Body of pancreas (tissue), 4 donors: ENCODE data around the gene BICD1. TPM values are rescaled to one million over a fixed set of nuclear protein-coding genes. Genes with fewer than 3 reads are reported as not detected.

Source experiments
- ATAC-seq: fragments of 150-250 bp; one replicate; pipeline ENCODE4 v1.9.1; 2016
- DNase-seq, 4 donors: peaks; one replicate each; pipeline ENCODE4 v3.0.0-alpha.2; 2019
- H3K27ac ChIP-seq, 4 donors: fragments of 200-600 bp; sonication (generic); 1 replicate in 3 of 4; 2 replicates in 1 of 4; pipeline versions ENCODE4 v1.5.1 to v1.6.1; 2016 to 2019; ENCODE audit warnings: mild to moderate bottlenecking in 1 of 4, mixed read lengths in 1 of 4, moderate library complexity in 1 of 4
- H3K27me3 ChIP-seq, 2 donors: fragments of 200-600 bp; sonication (generic); one replicate each; pipeline ENCODE4 v1.6.0; 2016; ENCODE audit warnings: mild to moderate bottlenecking in 1 of 2
- H3K36me3 ChIP-seq, 2 donors: fragments of 200-600 bp; sonication (generic); replicated peaks in 1 of 2; 2 replicates each; pipeline ENCODE4 v1.5.1; 2016; ENCODE audit warnings: low read depth in 2 of 2; ENCODE audit not compliant: insufficient read depth in 1 of 2
- H3K4me1 ChIP-seq: fragments of 200-600 bp; sonication (generic); one replicate; pipeline ENCODE4 v1.6.0; 2016
- H3K4me3 ChIP-seq, 2 donors: fragments of 200-600 bp; sonication (generic); 1 replicate in 1 of 2; 2 replicates in 1 of 2; pipeline ENCODE4 v1.5.1; 2016 to 2019
- H3K9me3 ChIP-seq, 3 donors: fragments of 200-600 bp; sonication (generic); 1 replicate in 2 of 3; 2 replicates in 1 of 3; pipeline ENCODE4 v1.5.1; 2016
- POLR2A ChIP-seq, 3 donors: fragments of 450-650 bp; IDR thresholded peaks; one replicate each; pipeline ENCODE4 v1.6.1; 2016; ENCODE audit warnings: antibody characterized with exemption in 3 of 3, mild to moderate bottlenecking in 2 of 3
- WGBS, 2 donors: methylation state at CpG; one replicate each; pipeline ENCODE4 v1.1.5; 2017; 5-methylcytosine and 5-hydroxymethylcytosine counted together
- intact Hi-C: fragments of 100-400 bp; cut with DNase I; formaldehyde crosslinking; loops from one replicate; pipeline ENCODE4 v1.15.1; 2023
- total RNA-seq, 2 donors: library from RNA; depleted of rRNA; stranded (reverse); fragments of >200 nt; gene quantifications; one replicate each; pipeline ENCODE4 v1.1.0, GENCODE V29; 2016
- TF ChIP-seq, protein P1 (sequence below), 7 experiments: fragments of 450-650 bp in 4 of 7; fragments of 200-600 bp in 3 of 7; sonication (generic) in 3 of 7; IDR thresholded peaks; one replicate each; pipeline ENCODE4 v1.5.1; 2016 to 2019; ENCODE audit warnings: antibody characterized with exemption in 7 of 7

BICD1 gene
- total RNA-seq, 2 donors from 2014 or later: 3.0 to 6.2 TPM

DNA sequence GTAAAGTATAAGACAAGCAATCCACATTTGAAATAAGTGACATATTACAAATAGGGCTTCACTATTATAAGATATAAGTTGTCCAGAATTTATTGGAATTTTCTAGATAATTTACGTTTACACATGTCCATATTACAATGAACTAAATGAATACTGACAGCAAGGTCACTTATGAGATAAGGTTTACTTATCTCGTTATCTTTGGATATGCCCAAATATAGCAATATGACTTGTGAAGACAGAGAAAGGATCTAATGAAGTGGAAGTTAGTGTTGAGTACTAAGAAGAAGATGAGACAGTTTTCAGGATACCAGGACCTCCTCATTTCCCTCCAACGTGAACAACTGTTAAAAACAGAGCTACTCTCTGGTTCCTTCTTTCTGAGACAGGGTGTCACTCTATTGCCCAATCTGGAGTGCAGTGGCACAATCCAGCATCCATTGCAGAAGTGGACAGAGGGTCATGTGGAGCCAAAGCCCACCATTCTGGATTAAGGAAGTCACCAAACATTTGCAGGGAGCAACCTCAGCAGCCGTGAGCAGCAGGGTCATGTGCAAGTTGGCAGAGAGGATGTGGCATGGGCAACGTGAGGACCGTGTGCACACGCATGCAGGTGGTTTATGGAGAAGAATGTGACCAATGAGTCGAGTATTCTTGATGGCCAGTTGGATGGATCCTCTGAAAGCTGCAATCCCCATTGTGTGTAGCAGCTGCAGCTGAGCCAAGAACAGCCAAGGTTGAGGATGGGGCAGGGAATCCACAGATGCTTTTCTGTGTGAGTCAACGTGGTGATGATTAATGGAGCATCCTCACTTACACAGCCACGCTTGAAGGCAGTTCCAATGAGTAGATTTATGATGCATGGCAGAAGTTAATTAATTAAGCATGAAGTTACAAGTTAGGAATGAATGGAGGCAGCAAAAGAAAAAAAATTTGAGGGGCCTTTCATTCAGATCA lies 111.0 kb downstream of the BICD1 start:
- no peak for TF ChIP-seq POLR2A (IDR thresholded peaks at IDR 0.05)
- TF ChIP-seq, protein P1, sequence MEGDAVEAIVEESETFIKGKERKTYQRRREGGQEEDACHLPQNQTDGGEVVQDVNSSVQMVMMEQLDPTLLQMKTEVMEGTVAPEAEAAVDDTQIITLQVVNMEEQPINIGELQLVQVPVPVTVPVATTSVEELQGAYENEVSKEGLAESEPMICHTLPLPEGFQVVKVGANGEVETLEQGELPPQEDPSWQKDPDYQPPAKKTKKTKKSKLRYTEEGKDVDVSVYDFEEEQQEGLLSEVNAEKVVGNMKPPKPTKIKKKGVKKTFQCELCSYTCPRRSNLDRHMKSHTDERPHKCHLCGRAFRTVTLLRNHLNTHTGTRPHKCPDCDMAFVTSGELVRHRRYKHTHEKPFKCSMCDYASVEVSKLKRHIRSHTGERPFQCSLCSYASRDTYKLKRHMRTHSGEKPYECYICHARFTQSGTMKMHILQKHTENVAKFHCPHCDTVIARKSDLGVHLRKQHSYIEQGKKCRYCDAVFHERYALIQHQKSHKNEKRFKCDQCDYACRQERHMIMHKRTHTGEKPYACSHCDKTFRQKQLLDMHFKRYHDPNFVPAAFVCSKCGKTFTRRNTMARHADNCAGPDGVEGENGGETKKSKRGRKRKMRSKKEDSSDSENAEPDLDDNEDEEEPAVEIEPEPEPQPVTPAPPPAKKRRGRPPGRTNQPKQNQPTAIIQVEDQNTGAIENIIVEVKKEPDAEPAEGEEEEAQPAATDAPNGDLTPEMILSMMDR (IDR thresholded peaks at IDR 0.05): no peak
- DNase-seq (peak in 2 of 4 donors; percentile 10 to 59), ATAC-seq (no peak)
- Histone ChIP-seq H3K27me3 (no peaks in the 10 kb centered on the region), H3K9me3 (no peaks in the 10 kb centered on the region), H3K36me3 (no peaks in the 10 kb centered on the region), H3K4me3 (no peak overlapping the region), H3K27ac (no peak overlapping the region), H3K4me1 (no peaks in the 10 kb centered on the region)
- intact Hi-C loops: no loop called here
- WGBS, 2 donors: 67 to 82% methylated on average over 10 of the region's 10 CpGs

DNA sequence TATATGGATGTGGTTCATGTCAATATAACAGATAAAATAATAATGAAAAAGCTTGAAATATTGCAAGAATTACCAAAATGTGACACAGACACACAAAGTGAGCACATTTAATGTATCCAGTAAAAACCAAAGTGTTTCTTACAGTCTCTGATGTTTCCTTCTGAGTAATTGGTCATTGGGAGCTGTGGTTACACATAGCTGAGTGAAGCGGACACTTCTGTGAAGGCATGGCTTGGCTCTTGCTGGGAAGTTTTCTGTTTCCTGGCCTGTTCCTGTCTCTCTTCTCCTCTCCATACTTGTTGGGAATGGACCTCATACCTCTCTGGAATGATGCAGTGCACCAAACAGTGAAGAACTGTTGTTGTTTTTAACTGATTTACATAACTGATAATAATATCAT lies 117.3 kb downstream of the BICD1 start:
- intact Hi-C loops: no loop called here

DNA sequence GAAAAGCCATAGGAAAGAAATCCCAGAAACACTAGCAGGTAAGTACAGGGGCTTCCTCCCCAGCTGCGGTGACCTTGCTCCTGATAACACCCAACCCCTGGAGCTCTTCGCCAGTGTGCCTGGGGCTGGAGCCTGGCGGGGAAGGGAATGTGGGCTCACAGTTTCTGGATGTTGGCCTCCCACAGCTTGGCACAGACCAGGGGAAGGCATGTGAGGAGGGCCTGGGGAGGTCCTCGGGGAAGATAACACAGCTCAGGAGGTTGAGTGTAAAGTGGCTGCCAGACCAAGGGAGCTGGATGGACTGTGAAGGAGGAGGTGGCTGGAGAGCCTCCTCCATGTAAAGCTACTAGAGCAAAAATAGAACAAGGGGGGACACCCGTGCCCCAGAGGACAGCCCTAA lies 120.1 kb downstream of the BICD1 start:
- Histone ChIP-seq H3K9me3 (no peaks in the 10 kb centered on the region), H3K27ac (no peak overlapping the region), H3K4me1 (no peaks in the 10 kb centered on the region), H3K4me3 (no peak overlapping the region), H3K36me3 (no peaks in the 10 kb centered on the region), H3K27me3 (no peaks in the 10 kb centered on the region)
- WGBS, 2 donors: 55 to 58% methylated on average over 5 of the region's 5 CpGs
- DNase-seq (peak in 1 of 4 donors; percentile 11), ATAC-seq (peak; percentile 81)
- intact Hi-C loops: no loop called here
- TF ChIP-seq POLR2A (IDR thresholded peaks at IDR 0.05): no peak
- TF ChIP-seq, protein P1 (IDR thresholded peaks at IDR 0.05): no peak

More for the DNA sequence above, 117.3 kb downstream of the BICD1 start:
- Histone ChIP-seq H3K4me3 (no peak overlapping the region), H3K36me3 (no peaks in the 10 kb centered on the region), H3K27ac (no peak overlapping the region), H3K9me3 (no peaks in the 10 kb centered on the region), H3K4me1 (no peaks in the 10 kb centered on the region), H3K27me3 (no peaks in the 10 kb centered on the region)
- ATAC-seq (no peak), DNase-seq (no peak)
- TF ChIP-seq POLR2A (IDR thresholded peaks at IDR 0.05): no peak
- TF ChIP-seq, protein P1 (IDR thresholded peaks at IDR 0.05): no peak
- WGBS, 2 donors: 100% methylated on average over 1 of the region's 1 CpG

DNA sequence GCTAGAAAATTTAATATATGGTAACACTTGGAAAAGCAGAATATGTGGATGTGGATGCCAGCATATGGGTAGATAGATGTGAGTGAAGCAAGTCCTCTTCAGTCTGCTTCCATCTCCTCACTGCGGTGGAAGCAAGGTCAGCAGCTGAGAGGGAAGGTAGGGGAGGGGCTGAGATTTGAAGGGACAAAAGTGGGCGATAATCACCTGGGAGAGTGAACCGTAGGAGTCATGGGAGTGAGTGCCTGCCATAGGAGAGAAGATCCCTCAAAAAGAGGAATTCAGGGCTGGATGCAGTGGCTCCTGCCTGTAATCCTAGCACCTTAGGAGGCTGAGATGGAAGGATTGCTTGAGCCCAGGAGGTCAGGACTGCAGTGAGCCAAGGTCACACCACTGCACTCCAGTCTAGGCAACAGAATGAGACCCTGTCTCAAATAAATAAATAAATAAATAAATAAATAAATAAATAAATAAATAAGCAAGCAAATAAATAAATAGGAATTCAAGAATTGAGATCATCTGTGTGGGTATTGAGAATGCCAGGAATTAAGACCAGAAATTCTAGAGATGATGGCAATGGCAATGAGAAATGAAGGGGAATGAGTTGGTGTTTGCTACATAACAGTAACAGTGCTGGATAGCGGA lies 123.4 kb downstream of the BICD1 start:
- no peak overlapping the region for H3K27ac ChIP-seq
- H3K4me3 ChIP-seq: no peak overlapping the region
- intact Hi-C loops: no loop called here
- TF ChIP-seq POLR2A (IDR thresholded peaks at IDR 0.05): no peak
- TF ChIP-seq, protein P1 (IDR thresholded peaks at IDR 0.05): no peak
- no peak for DNase-seq
- no peaks in the 10 kb centered on the region for H3K27me3 ChIP-seq
- 50 to 67% methylated on average over 4 of the region's 4 CpGs for WGBS, 2 donors
- no peaks in the 10 kb centered on the region for H3K9me3 ChIP-seq
- ATAC-seq: no peak
- H3K36me3 ChIP-seq: no peaks in the 10 kb centered on the region
- H3K4me1 ChIP-seq: no peaks in the 10 kb centered on the region
